Large intestine (tissue), 3 donors: Measurements from ENCODE around the gene MDFIC. TPM values are rescaled to one million over a fixed set of nuclear protein-coding genes. Genes with fewer than 3 reads are reported as not detected.

ENCODE experiments used
- DNase-seq, 2 donors: peaks; one replicate each; pipeline versions ENCODE4 v3.0.0 to v3.0.0-alpha.2; 2013
- H3K27ac ChIP-seq: one replicate; pipeline ENCODE4 v1.5.1; 2013; ENCODE audit warnings: low read length
- H3K27me3 ChIP-seq: 2 replicates; pipeline ENCODE4 v1.6.1; 2013; ENCODE audit warnings: low read length; ENCODE audit not compliant: control insufficient read depth, insufficient read depth
- H3K36me3 ChIP-seq: 2 replicates; pipeline ENCODE4 v1.6.1; 2013; ENCODE audit warnings: low read length; ENCODE audit not compliant: control insufficient read depth, insufficient read depth
- H3K4me1 ChIP-seq: one replicate; pipeline ENCODE4 v1.6.1; 2013; ENCODE audit warnings: low read length; ENCODE audit not compliant: control insufficient read depth, insufficient read depth
- H3K4me3 ChIP-seq: one replicate; pipeline ENCODE4 v1.5.1; 2013; ENCODE audit warnings: low read length
- H3K9me3 ChIP-seq: one replicate; pipeline ENCODE4 v1.6.1; 2013; ENCODE audit warnings: mild to moderate bottlenecking, low read depth, low read length, moderate library complexity; ENCODE audit not compliant: control insufficient read depth
- WGBS: methylation state at CpG from one replicate; pipeline ENCODE4 v1.1.5; 2013; ENCODE audit warnings: low lambda C conversion rate; ENCODE audit not compliant: insufficient coverage; 5-methylcytosine and 5-hydroxymethylcytosine counted together
- polyA plus RNA-seq: library from polyadenylated mRNA; unstranded; fragments of 120-200 nt; gene quantifications from one replicate; pipeline ENCODE4 v1.2.1, GENCODE V29; 2013

The MDFIC gene
- polyA plus RNA-seq, 1 donor, result 14.2 TPM

DNA sequence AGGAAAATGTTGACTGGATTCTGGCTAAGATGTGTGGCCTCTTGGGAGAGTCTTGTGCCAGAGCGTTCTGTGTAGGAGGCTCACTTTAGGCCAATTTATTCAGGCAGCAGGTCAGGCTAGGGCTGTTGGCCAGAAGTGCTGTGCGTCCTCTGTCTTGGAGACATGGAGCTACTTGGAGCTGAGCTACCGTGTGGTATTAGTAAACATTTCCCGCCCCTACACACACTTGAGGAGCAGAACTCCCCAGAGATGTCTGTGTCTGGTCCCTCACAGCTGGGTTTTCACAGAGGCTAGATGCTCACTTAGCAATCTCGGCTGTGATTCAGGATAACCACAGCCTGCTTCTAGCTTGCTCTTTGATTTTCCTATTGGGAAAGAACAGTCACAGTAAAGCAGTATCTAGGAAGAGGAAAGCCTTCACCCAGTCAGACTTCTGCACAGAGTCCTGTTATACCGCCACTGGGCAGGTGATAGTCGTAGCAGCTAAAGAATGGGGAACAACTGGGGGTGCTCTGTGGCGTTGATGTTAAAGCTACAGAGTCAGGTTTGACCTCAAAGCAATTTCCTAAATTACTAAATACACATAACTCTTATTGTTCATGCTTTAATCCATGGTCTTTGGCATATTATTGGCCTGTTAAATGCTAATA, 86.7 kb downstream of the MDFIC start:
- 100% methylated on average over 1 of the region's 8 CpGs for WGBS
- H3K27ac ChIP-seq, result no peak overlapping the region
- DNase-seq, result peak; percentile 7 to 45

DNA sequence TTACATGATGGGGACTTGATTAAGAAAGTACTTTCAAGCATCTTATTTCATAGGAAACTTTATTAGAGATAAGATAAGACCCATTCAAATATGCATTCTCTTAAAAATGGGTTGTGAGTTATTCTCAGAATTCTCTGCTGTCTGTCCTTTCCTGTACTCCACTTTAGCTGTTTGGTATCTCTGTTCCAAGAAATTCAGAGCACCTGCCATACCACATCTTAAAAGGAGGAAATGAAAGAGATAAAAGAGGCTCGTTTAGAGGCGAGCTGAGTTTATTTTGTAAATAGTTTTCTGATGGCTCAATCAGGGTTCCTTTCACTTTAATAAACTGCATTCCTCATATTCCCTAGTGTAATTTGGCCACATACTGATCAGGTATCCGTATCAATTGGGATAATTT, 87.2 kb downstream of the MDFIC start:
- WGBS, result no CpG with 5 or more reads among the region's 3 CpGs
- no peak overlapping the region for H3K4me3 ChIP-seq
- DNase-seq, result no peak
- peaks cover 1% of the 10 kb centered on the region for H3K36me3 ChIP-seq
- no peaks in the 10 kb centered on the region for H3K27me3 ChIP-seq
- no peaks in the 10 kb centered on the region for H3K9me3 ChIP-seq
- no peak overlapping the region for H3K27ac ChIP-seq
- H3K4me1 ChIP-seq, result no peaks in the 10 kb centered on the region

More for the DNA sequence above, 86.7 kb downstream of the MDFIC start:
- Histone ChIP-seq H3K36me3 (no peaks in the 10 kb centered on the region), H3K4me1 (no peaks in the 10 kb centered on the region), H3K9me3 (no peaks in the 10 kb centered on the region), H3K27me3 (no peaks in the 10 kb centered on the region), H3K4me3 (no peak overlapping the region)

- no CpG with 5 or more reads among the region's 1 CpG for WGBS
- Histone ChIP-seq H3K27me3 (no peaks in the 10 kb centered on the region), H3K4me3 (no peak overlapping the region), H3K36me3 (peaks cover 4% of the 10 kb centered on the region), H3K9me3 (no peaks in the 10 kb centered on the region), H3K4me1 (no peaks in the 10 kb centered on the region), H3K27ac (no peak overlapping the region)
- DNase-seq, result no peak
Measured at GRCh38 chr7:115009736-115010440, 88.0 kb downstream of the MDFIC start.

DNA sequence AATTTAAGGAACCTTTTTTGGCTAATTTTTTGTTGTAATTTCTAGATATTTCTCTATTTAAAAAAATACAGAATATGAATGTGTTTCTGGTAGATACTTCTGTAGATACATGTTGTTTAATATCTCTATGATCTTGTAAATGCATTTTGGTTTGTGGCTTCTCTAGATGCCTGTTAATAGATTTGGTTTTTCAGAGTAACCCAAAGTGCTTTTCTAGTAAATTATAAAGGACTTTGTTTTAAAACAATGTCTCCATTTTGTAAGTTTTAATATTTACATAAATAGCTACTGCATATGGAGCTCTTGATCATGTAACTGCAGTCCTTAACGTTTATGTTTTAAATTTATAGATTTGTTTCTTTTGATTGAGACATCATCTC, 88.5 kb downstream of the MDFIC start:
- H3K4me1 ChIP-seq, result no peaks in the 10 kb centered on the region
- H3K4me3 ChIP-seq, result no peak overlapping the region
- 100% methylated on average over 1 of the region's 1 CpG for WGBS
- H3K27ac ChIP-seq, result no peak overlapping the region
- H3K27me3 ChIP-seq, result no peaks in the 10 kb centered on the region
- H3K9me3 ChIP-seq, result no peaks in the 10 kb centered on the region
- DNase-seq, result no peak
- H3K36me3 ChIP-seq, result peaks cover 4% of the 10 kb centered on the region

- WGBS, result no CpG with 5 or more reads among the region's 3 CpGs
Measured at GRCh38 chr7:115013886-115014285, 92.0 kb downstream of the MDFIC start.

GRCh38 chr7:115014794-115015193, 92.9 kb downstream of the MDFIC start:
- H3K4me3 ChIP-seq, result no peak overlapping the region
- no peak for DNase-seq

More at GRCh38 chr7:115013886-115014285, 92.0 kb downstream of the MDFIC start:
- no peaks in the 10 kb centered on the region for H3K9me3 ChIP-seq
- no peak for DNase-seq
- H3K27me3 ChIP-seq, result no peaks in the 10 kb centered on the region
- H3K36me3 ChIP-seq, result peaks cover 4% of the 10 kb centered on the region
- no peak overlapping the region for H3K27ac ChIP-seq
- H3K4me1 ChIP-seq, result no peaks in the 10 kb centered on the region
- no peak overlapping the region for H3K4me3 ChIP-seq

GRCh38 chr7:115015619-115016018, 93.7 kb downstream of the MDFIC start:
- WGBS, result 80% methylated on average over 1 of the region's 4 CpGs
- Histone ChIP-seq H3K4me3 (no peak overlapping the region), H3K27me3 (no peaks in the 10 kb centered on the region), H3K27ac (no peak overlapping the region), H3K36me3 (peaks cover 4% of the 10 kb centered on the region), H3K9me3 (no peaks in the 10 kb centered on the region), H3K4me1 (no peaks in the 10 kb centered on the region)
- DNase-seq, result peak; percentile 16 to 17

More at GRCh38 chr7:115014794-115015193, 92.9 kb downstream of the MDFIC start:
- peaks cover 4% of the 10 kb centered on the region for H3K36me3 ChIP-seq
- WGBS, result 86% methylated on average over 1 of the region's 1 CpG
- H3K4me1 ChIP-seq, result no peaks in the 10 kb centered on the region
- H3K27ac ChIP-seq, result no peak overlapping the region
- H3K9me3 ChIP-seq, result no peaks in the 10 kb centered on the region
- no peaks in the 10 kb centered on the region for H3K27me3 ChIP-seq

DNA sequence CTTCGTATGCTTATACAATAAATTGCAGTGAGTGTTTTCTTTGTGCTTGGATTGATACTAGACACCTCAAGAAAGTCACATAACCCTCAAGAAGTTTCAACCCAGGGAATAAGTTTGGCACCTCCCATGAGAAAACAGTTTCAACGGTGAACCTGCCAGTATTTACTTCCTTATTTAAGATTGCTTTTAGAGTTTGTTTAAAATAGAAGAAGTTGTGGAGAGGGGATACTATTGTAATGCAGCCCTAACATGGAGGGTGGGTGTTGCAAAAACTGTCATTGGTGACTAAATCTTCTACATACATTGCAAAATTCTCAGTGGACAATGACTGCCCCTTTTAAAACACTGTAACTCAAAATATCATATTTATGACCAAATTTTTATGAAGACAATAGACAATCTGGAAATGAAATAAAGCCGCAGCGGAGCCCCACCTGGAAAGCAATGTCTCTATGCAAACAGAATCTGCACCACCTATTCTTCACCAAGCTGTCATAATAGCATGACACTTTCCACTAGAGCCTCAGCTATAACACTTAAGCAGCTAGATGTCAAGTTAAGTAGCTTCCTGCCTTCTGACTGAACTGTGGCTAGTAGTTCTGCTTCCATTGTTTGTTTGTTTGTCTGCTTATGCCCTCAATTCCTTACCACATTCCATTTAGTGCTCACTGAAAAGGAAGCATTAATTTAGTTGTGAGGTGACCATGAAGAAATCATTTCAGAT, 98.2 kb downstream of the MDFIC start:
- H3K4me3 ChIP-seq, result no peak overlapping the region
- H3K36me3 ChIP-seq, result no peaks in the 10 kb centered on the region
- no peaks in the 10 kb centered on the region for H3K4me1 ChIP-seq
- H3K9me3 ChIP-seq, result no peaks in the 10 kb centered on the region
- DNase-seq, result no peak
- WGBS, result 67% methylated on average over 1 of the region's 4 CpGs
- H3K27ac ChIP-seq, result no peak overlapping the region
- H3K27me3 ChIP-seq, result no peaks in the 10 kb centered on the region

- no peak overlapping the region for H3K4me3 ChIP-seq
- no peaks in the 10 kb centered on the region for H3K36me3 ChIP-seq
- no peak for DNase-seq
- no peaks in the 10 kb centered on the region for H3K4me1 ChIP-seq
- no peak overlapping the region for H3K27ac ChIP-seq
- no peaks in the 10 kb centered on the region for H3K9me3 ChIP-seq
- 93% methylated on average over 4 of the region's 6 CpGs for WGBS
- no peaks in the 10 kb centered on the region for H3K27me3 ChIP-seq
Measured at GRCh38 chr7:115023219-115023618, 101.3 kb downstream of the MDFIC start.

DNA sequence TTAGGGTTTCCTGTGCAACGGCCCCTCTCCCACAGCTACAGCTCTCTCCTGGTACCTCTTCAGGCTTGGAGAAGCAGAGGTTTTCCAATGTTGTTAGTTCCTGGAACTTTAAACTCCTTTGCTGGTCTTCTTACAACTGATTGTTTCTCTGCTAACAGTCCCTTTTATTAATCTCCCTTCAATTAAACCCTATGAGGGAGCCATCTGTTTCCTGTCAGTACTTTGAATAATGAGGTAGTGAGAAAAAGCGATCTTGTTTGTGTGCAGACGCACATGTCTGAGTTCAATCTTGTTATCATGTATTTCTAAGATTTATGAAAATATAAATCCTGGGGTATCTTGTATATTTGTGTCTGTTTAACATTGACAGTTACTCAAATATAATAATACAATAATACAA, 102.4 kb downstream of the MDFIC start:
- whole genome bisulfite sequencing, result no CpG with 5 or more reads among the region's 3 CpGs
- no peak for DNase-seq

More for the DNA sequence above, 102.4 kb downstream of the MDFIC start:
- H3K27ac ChIP-seq, result no peak overlapping the region
- no peaks in the 10 kb centered on the region for H3K27me3 ChIP-seq
- no peaks in the 10 kb centered on the region for H3K4me1 ChIP-seq
- no peaks in the 10 kb centered on the region for H3K36me3 ChIP-seq
- H3K4me3 ChIP-seq, result no peak overlapping the region
- H3K9me3 ChIP-seq, result no peaks in the 10 kb centered on the region
